ENCODE results near the gene NDUFV1. TPM values are rescaled to one million over a fixed set of nuclear protein-coding genes. Genes with fewer than 3 reads are reported as not detected.

Gene NDUFV1
- total and polyA plus RNA-seq, 9 of the 15 experiments (the other 6 are each of a cell fraction or from before 2014, with no cell fraction given), result 10.8 to 423 (median 209) TPM

GRCh38 chr11:67614730-67615714 is 8.3 kb downstream of the NDUFV1 start (continued):
- no peak for TF ChIP-seq JUN (IDR thresholded peaks at IDR 0.05; ENCODE audit: borderline replicate concordance, low read depth, low read length)
- TF ChIP-seq JUN (CRISPR knock-in tag; IDR thresholded peaks at IDR 0.05; ENCODE audit: borderline replicate concordance), result no peak
- TF ChIP-seq REST (IDR thresholded peaks at IDR 0.05; ENCODE audit: borderline replicate concordance), result peak; percentile 8; the same call in 1 of the 2 replicates
- TF ChIP-seq REST (CRISPR knock-in tag; IDR thresholded peaks at IDR 0.05; ENCODE audit: low read depth), result no peak
- TF ChIP-seq, protein P1, sequence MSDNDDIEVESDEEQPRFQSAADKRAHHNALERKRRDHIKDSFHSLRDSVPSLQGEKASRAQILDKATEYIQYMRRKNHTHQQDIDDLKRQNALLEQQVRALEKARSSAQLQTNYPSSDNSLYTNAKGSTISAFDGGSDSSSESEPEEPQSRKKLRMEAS (CRISPR knock-in tag; IDR thresholded peaks at IDR 0.05), result peak; percentile 9; the same call in 1 of the 2 replicates
- 0 out of 2 replicates have a peak, but pooled peaks have one; percentile 14 for TF ChIP-seq SMC3 (conservative IDR thresholded peaks at IDR 0.05; ENCODE audit: insufficient read depth, low read depth, low read length)
- TF ChIP-seq ZNF395 (CRISPR knock-in tag; IDR thresholded peaks at IDR 0.05), result no peak
- peak; percentile 4 for TF ChIP-seq HMGN3 (IDR thresholded peaks at IDR 0.05; ENCODE audit: borderline replicate concordance, extremely low read depth, insufficient read length, low read depth, low read length)
- no peak for TF ChIP-seq NCOR1 (IDR thresholded peaks at IDR 0.05)
- no peak for TF ChIP-seq ZNF316 (IDR thresholded peaks at IDR 0.05)
- TF ChIP-seq ZNF77 (CRISPR knock-in tag; IDR thresholded peaks at IDR 0.05), result no peak
- no peak for TF ChIP-seq NCOA6 (IDR thresholded peaks at IDR 0.05)
- TF ChIP-seq ATF7 (IDR thresholded peaks at IDR 0.05), result no peak
- TF ChIP-seq, protein P2, sequence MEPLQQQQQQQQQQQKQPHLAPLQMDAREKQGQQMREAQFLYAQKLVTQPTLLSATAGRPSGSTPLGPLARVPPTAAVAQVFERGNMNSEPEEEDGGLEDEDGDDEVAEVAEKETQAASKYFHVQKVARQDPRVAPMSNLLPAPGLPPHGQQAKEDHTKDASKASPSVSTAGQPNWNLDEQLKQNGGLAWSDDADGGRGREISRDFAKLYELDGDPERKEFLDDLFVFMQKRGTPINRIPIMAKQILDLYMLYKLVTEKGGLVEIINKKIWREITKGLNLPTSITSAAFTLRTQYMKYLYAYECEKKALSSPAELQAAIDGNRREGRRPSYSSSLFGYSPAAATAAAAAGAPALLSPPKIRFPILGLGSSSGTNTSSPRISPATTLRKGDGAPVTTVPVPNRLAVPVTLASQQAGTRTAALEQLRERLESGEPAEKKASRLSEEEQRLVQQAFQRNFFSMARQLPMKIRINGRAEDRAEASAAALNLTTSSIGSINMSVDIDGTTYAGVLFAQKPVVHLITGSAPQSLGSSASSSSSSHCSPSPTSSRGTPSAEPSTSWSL (CRISPR knock-in tag; IDR thresholded peaks at IDR 0.05; ENCODE audit: borderline replicate concordance), result no peak
